ENCODE measurements around the gene LBHD1. TPM values are rescaled to one million over a fixed set of nuclear protein-coding genes. Genes with fewer than 3 reads are reported as not detected.
"Not testable (repeated sequence)": the region's sequence is repeated elsewhere in the genome, so short reads cannot be mapped to it uniquely, and the experiment has no call there.

Gene LBHD1
- total RNA-seq, 1 donor from 2014 or later = 24.3 TPM

- H3K4me1 Mint-ChIP-seq (ENCODE audit: low read depth) = peaks cover 64% of the 10 kb centered on the region
These were observed 36.3 kb upstream of the LBHD1 start for GRCh38 chr11:62708392-62708791.

GRCh38 chr11:62707277-62707861 lies 35.3 kb upstream of the LBHD1 start, which contains the start of the genes BSCL2 and GNG3:
TSS of gene BSCL2 (minus strand) at chr11:62707424. CDS start at chr11:62707195, 229 bp downstream.
TSS of gene GNG3 (plus strand) at chr11:62707676. CDS start at chr11:62708296, 620 bp downstream.
- H3K27ac Mint-ChIP-seq = peak within 1 kb of the TSS; percentile 93
- peak within 1 kb of the TSS; percentile 90 for H3K4me3 Mint-ChIP-seq
- H3K9me3 Mint-ChIP-seq = no peaks in the 10 kb centered on the region
- no peak for DNase-seq (ENCODE audit: low spot score)
- peaks cover 54% of the 10 kb centered on the region for H3K4me1 Mint-ChIP-seq (ENCODE audit: low read depth)
- intact Hi-C loops (cut with micrococcal nuclease) = loop anchor here (5.0 kb wide), 1 partner anchor 585 kb away; the partner anchor contains the start of gene INCENP
- no peaks in the 10 kb centered on the region for H3K27me3 Mint-ChIP-seq (ENCODE audit: insufficient read depth)
- H3K36me3 Mint-ChIP-seq (ENCODE audit: low read depth) = peaks cover 21% of the 10 kb centered on the region

More at GRCh38 chr11:62708392-62708791, 36.3 kb upstream of the LBHD1 start:
- Mint-ChIP-seq H3K27me3 (ENCODE audit: insufficient read depth) (no peaks in the 10 kb centered on the region), H3K9me3 (no peaks in the 10 kb centered on the region), H3K27ac (peak overlapping the region; percentile 93), H3K36me3 (ENCODE audit: low read depth) (peaks cover 26% of the 10 kb centered on the region), H3K4me3 (peak overlapping the region; percentile 90)
- no peak for DNase-seq (ENCODE audit: low spot score)
- intact Hi-C loops (cut with micrococcal nuclease) = loop anchor here (2.0 to 5.0 kb wide), 2 partner anchors 44 to 586 kb away; partner anchors contain the start of genes C11orf98, CSKMT and INCENP

GRCh38 chr11:62706850-62707247 lies 34.8 kb upstream of the LBHD1 start:
- peaks cover 21% of the 10 kb centered on the region for H3K36me3 Mint-ChIP-seq (ENCODE audit: low read depth)
- no peaks in the 10 kb centered on the region for H3K9me3 Mint-ChIP-seq
- no peak for DNase-seq (ENCODE audit: low spot score)
- H3K27me3 Mint-ChIP-seq (ENCODE audit: insufficient read depth) = no peaks in the 10 kb centered on the region
- H3K4me1 Mint-ChIP-seq (ENCODE audit: low read depth) = peaks cover 49% of the 10 kb centered on the region
- H3K4me3 Mint-ChIP-seq = peak overlapping the region; percentile 62
- intact Hi-C loops (cut with micrococcal nuclease) = loop anchor here (1.0 to 5.0 kb wide), 4 partner anchors 35 to 585 kb away; partner anchors contain the start of genes INCENP and LBHD1
- peak overlapping the region; percentile 45 for H3K27ac Mint-ChIP-seq

- H3K4me1 Mint-ChIP-seq (ENCODE audit: low read depth) = peaks cover 49% of the 10 kb centered on the region
- peaks cover 26% of the 10 kb centered on the region for H3K36me3 Mint-ChIP-seq (ENCODE audit: low read depth)
- intact Hi-C loops (cut with micrococcal nuclease) = loop anchor here (1.0 to 5.0 kb wide), 4 partner anchors 34 to 584 kb away; partner anchors contain the start of genes INCENP and LBHD1
- peak overlapping the region; percentile 79 for H3K27ac Mint-ChIP-seq
- peak; percentile 89 for DNase-seq (ENCODE audit: low spot score)
- H3K9me3 Mint-ChIP-seq = no peaks in the 10 kb centered on the region
- no peaks in the 10 kb centered on the region for H3K27me3 Mint-ChIP-seq (ENCODE audit: insufficient read depth)
- H3K4me3 Mint-ChIP-seq = peak overlapping the region; percentile 89
These were observed 34.1 kb upstream of the LBHD1 start for GRCh38 chr11:62705880-62706849.

- H3K4me3 Mint-ChIP-seq = peak overlapping the region; percentile 89
- no peaks in the 10 kb centered on the region for H3K9me3 Mint-ChIP-seq
- peaks cover 23% of the 10 kb centered on the region for H3K36me3 Mint-ChIP-seq (ENCODE audit: low read depth)
- peaks cover 44% of the 10 kb centered on the region for H3K4me1 Mint-ChIP-seq (ENCODE audit: low read depth)
- intact Hi-C loops (cut with micrococcal nuclease) = loop anchor here (5.0 kb wide), 1 partner anchor 583 kb away; the partner anchor contains the start of gene INCENP
- peak overlapping the region; percentile 79 for H3K27ac Mint-ChIP-seq
- no peaks in the 10 kb centered on the region for H3K27me3 Mint-ChIP-seq (ENCODE audit: insufficient read depth)
- DNase-seq (ENCODE audit: low spot score) = no peak
These were observed 33.3 kb upstream of the LBHD1 start for GRCh38 chr11:62705413-62705812.

GRCh38 chr11:62703921-62704320 lies 31.9 kb upstream of the LBHD1 start:
- H3K9me3 Mint-ChIP-seq; H3K27me3 Mint-ChIP-seq (ENCODE audit: insufficient read depth); intact Hi-C loops (cut with micrococcal nuclease); H3K27ac Mint-ChIP-seq; H3K4me3 Mint-ChIP-seq; DNase-seq (ENCODE audit: low spot score): not testable (repeated sequence)
- H3K4me1 Mint-ChIP-seq (ENCODE audit: low read depth) = peaks cover 29% of the 10 kb centered on the region
- peaks cover 14% of the 10 kb centered on the region for H3K36me3 Mint-ChIP-seq (ENCODE audit: low read depth)

- no peaks in the 10 kb centered on the region for H3K9me3 Mint-ChIP-seq
- H3K4me3 Mint-ChIP-seq = no peak overlapping the region
- peaks cover 14% of the 10 kb centered on the region for H3K36me3 Mint-ChIP-seq (ENCODE audit: low read depth)
- no peak for DNase-seq (ENCODE audit: low spot score)
- H3K27ac Mint-ChIP-seq = no peak overlapping the region
- H3K27me3 Mint-ChIP-seq (ENCODE audit: insufficient read depth) = no peaks in the 10 kb centered on the region
- intact Hi-C loops (cut with micrococcal nuclease) = no loop called here
- H3K4me1 Mint-ChIP-seq (ENCODE audit: low read depth) = peaks cover 16% of the 10 kb centered on the region
These were observed 30.2 kb upstream of the LBHD1 start for GRCh38 chr11:62702246-62702645.

GRCh38 chr11:62694455-62695167 lies 22.5 kb upstream of the LBHD1 start:
- Mint-ChIP-seq H3K4me3 (no peak overlapping the region), H3K36me3 (ENCODE audit: low read depth) (peaks cover 16% of the 10 kb centered on the region), H3K27ac (peak overlapping the region; percentile 71), H3K4me1 (ENCODE audit: low read depth) (peaks cover 8% of the 10 kb centered on the region), H3K27me3 (ENCODE audit: insufficient read depth) (no peaks in the 10 kb centered on the region), H3K9me3 (no peaks in the 10 kb centered on the region)
- DNase-seq (ENCODE audit: low spot score) = peak; percentile 61
- intact Hi-C loops (cut with micrococcal nuclease) = loop anchor here (1.0 kb wide), 4 partner anchors 15 to 314 kb away; partner anchors contain the start of gene UBXN1

GRCh38 chr11:62693624-62694023 lies 21.6 kb upstream of the LBHD1 start:
- peaks cover 19% of the 10 kb centered on the region for H3K36me3 Mint-ChIP-seq (ENCODE audit: low read depth)
- not testable (repeated sequence) for H3K27me3 Mint-ChIP-seq (ENCODE audit: insufficient read depth); H3K9me3 Mint-ChIP-seq; H3K27ac Mint-ChIP-seq; H3K4me3 Mint-ChIP-seq; H3K4me1 Mint-ChIP-seq (ENCODE audit: low read depth); DNase-seq (ENCODE audit: low spot score)
- intact Hi-C loops (cut with micrococcal nuclease) = loop anchor here (1.0 kb wide), 4 partner anchors 14 to 313 kb away; partner anchors contain the start of gene UBXN1

- Mint-ChIP-seq H3K4me3 (no peak within 1 kb of the TSS), H3K4me1 (ENCODE audit: low read depth) (peaks cover 2% of the 10 kb centered on the region), H3K27ac (no peak within 1 kb of the TSS), H3K36me3 (ENCODE audit: low read depth) (peaks cover 17% of the 10 kb centered on the region), H3K27me3 (ENCODE audit: insufficient read depth) (peaks cover 6% of the 10 kb centered on the region), H3K9me3 (no peaks in the 10 kb centered on the region)
- intact Hi-C loops (cut with micrococcal nuclease) = no loop called here
- DNase-seq (ENCODE audit: low spot score) = no peak
These were observed 17.5 kb upstream of the LBHD1 start, which contains the start of gene LRRN4CL for GRCh38 chr11:62689421-62690183. TSS of gene LRRN4CL (minus strand) at chr11:62689530. CDS start at chr11:62688508, 1,022 bp downstream.

- intact Hi-C loops (cut with micrococcal nuclease) = no loop called here
- peaks cover 17% of the 10 kb centered on the region for H3K36me3 Mint-ChIP-seq (ENCODE audit: low read depth)
- no peak overlapping the region for H3K27ac Mint-ChIP-seq
- peaks cover 6% of the 10 kb centered on the region for H3K27me3 Mint-ChIP-seq (ENCODE audit: insufficient read depth)
- H3K4me1 Mint-ChIP-seq (ENCODE audit: low read depth) = no peaks in the 10 kb centered on the region
- no peak for DNase-seq (ENCODE audit: low spot score)
- H3K4me3 Mint-ChIP-seq = no peak overlapping the region
- H3K9me3 Mint-ChIP-seq = no peaks in the 10 kb centered on the region
These were observed 16.4 kb upstream of the LBHD1 start for GRCh38 chr11:62688491-62688890.

All from activated T-helper 1 cell treated with anti-CD3 and anti-CD28 coated beads, Interleukin-12 subunit alpha, Interleukin-12 subunit beta, Interleukin-2, Interleukin-4 antibody, amounts not matched to agents 30 ng/mL and 10 ng/mL and 1 ng/mL, durations not matched to agents 14 hours and 24 hours and 36 hours (primary cell).